Hepatocyte (in vitro differentiated cells): ENCODE results near the gene TOMM22.

Source experiments
- CTCF ChIP-seq: fragments of 200-600 bp; sonication (generic); IDR thresholded peaks from 2 replicates; pipeline ENCODE4 v1.5.1; 2016; ENCODE audit warnings: antibody characterized with exemption, mild to moderate bottlenecking; ENCODE audit not compliant: poor library complexity
- EZH2phosphoT487 ChIP-seq: fragments of 200-600 bp; sonication (generic); IDR thresholded peaks from one replicate; pipeline ENCODE4 v1.6.1; 2018; ENCODE audit warnings: antibody characterized with exemption, mild to moderate bottlenecking, low read depth, moderate library complexity; ENCODE audit not compliant: unreplicated experiment, severe bottlenecking

- TF ChIP-seq CTCF (no peak), EZH2phosphoT487 (no peak)
Observed at GRCh38 chr22:38732251-38732815, 50.6 kb downstream of the TOMM22 start.
